ENCODE data around the gene RHBDD3.
"Not testable (repeated sequence)": the region's sequence is repeated elsewhere in the genome, so short reads cannot be mapped to it uniquely, and the experiment has no call there.

Gene RHBDD3

DNA sequence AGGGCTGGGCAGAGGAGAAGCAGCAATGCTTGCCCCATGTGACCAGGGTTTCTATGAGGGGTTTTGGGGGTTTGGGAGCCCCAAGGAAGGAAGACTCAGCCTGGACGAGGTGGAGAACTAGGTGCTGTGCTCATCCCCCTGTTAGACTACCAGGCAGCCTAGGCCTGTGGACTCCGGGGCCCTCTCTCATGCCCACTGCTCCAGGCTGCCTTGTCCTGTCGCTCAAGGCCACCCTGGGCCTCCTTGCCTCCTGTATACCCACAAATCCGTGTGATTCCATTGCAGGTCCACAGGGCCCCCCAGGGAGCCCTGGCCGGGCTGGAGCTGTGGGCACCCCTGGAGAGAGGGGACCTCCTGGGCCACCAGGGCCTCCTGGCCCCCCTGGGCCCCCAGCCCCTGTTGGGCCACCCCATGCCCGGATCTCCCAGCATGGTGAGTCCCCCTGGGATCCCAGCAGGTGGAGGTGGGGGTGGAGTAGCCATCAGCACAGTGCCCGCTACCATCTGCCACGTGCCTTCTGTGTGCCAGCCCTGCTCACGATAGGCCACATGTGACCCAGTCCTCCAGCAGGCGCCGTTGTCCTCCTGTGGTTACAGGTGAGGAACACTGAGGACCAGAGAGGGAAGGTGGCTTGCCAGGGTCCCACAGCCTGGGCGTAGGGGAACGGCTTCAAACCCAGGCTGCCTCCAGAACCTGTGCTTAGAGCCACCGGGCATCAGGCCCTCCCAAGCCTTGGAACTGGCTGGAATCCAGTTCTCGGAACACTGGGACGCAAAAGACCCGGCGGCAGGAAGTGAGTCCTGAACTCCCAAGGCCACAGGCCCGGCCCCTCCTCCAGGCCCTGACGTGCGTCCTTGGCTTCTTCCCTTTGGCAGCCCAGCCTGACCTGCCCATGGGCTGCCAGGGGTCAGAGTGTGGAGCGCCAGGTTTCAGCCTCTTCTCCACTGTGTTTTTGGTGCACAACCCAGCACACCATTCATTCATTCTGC lies 35.5 kb downstream of the RHBDD3 start:
- peak in 12 of 42 donors; percentile 8 to 45 (median 28) for DNase-seq
- intact Hi-C loops (cut with DNase I), result no loop called here

- intact Hi-C loops (cut with DNase I), result no loop called here
- DNase-seq, result no peak
These were observed 36.6 kb downstream of the RHBDD3 start for GRCh38 chr22:29230972-29231875.

- DNase-seq, result no peak
- intact Hi-C loops (cut with DNase I), result no loop called here
These were observed 41.3 kb downstream of the RHBDD3 start for GRCh38 chr22:29226351-29226981.

DNA sequence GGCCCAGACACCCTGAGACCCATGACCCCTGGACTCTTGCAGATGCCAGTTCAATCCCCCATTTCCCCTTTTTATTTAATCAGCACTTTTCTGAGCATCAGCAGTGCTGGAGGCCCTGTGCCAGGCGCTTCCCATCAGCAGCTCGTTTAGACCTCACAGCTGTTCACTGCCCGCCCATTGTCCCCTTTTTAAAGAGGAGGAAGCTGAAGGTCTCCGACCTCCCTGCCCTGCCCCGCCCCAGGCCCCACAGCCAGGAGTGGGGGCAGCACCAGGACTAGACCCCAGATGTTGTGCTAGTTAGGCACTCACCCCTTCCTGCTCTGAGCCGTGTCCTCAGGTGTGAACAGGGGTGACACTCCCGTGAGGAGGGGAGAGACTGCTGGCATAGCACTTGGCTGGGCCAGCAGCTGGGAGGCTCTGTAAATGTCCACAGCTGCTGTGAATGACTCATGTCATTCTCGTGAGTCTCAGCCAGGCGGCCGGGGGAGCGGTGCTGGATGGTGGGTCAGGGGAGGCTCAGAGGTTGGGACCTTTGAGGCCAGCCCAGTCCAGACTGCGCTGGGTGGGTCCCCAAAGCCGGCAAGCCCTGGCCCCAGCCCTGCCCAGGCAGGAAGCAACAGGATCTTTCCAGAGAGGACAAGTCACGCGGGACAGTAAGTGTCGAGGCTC lies 42.2 kb downstream of the RHBDD3 start:
- intact Hi-C loops (cut with DNase I), result no loop called here
- DNase-seq, result peak in 15 of 42 donors; percentile 24 to 58 (median 50)

DNA sequence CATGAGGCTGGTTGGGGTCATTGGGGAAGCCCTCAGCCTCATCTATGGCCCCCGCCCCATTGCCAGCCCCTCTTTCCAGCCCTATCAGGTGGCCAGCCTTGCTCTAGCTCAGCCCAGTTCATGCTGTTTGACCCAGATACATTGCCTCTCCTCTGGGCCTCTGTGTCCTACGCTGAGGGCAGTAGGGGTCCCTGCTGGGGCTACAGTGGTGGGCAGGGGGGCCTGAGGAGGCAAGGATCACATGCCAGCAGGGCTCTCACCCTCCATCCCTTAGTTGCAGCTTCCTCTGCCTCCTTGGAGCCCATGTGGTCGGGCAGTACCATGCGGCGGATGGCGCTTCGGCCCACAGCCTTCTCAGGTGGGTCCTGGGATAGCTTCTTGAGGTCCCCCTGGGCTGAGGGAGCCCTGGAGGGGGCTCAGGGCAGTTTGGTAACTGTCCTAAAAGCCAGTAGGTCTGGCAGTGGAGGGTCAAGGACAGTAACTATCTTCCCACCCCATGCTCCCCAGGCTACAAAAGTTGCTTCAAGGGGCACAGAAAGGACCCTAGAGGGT lies 42.8 kb downstream of the RHBDD3 start:
- DNase-seq, result no peak
- intact Hi-C loops (cut with DNase I), result no loop called here

- peak in 22 of 42 donors; percentile 13 to 59 (median 38) for DNase-seq
- intact Hi-C loops (cut with DNase I), result no loop called here
These were observed 43.5 kb downstream of the RHBDD3 start for GRCh38 chr22:29224121-29224858.

- intact Hi-C loops (cut with DNase I), result no loop called here
These were observed 47.7 kb downstream of the RHBDD3 start for GRCh38 chr22:29219881-29220670.

DNA sequence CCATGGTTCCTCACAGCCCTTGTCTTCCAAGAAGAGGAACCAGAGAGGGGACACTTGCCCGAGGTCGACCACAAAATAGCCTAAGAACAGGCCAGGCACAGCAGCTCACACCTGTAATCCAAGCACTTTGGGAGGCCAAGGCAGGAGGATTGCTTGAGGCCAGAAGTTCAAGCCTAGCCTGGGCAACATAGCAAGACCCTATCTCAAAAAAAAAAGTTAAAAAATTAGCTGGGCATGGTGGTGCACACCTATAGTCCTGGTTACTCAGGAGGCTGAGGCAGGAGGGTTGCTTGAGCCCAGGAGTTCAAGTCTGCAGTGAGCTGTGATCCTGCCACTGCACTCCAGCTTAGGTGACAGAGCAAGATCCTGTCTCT lies 48.4 kb downstream of the RHBDD3 start:
- intact Hi-C loops (cut with DNase I); DNase-seq: not testable (repeated sequence)

More at GRCh38 chr22:29219881-29220670, 47.7 kb downstream of the RHBDD3 start:
- DNase-seq, result no peak

DNA sequence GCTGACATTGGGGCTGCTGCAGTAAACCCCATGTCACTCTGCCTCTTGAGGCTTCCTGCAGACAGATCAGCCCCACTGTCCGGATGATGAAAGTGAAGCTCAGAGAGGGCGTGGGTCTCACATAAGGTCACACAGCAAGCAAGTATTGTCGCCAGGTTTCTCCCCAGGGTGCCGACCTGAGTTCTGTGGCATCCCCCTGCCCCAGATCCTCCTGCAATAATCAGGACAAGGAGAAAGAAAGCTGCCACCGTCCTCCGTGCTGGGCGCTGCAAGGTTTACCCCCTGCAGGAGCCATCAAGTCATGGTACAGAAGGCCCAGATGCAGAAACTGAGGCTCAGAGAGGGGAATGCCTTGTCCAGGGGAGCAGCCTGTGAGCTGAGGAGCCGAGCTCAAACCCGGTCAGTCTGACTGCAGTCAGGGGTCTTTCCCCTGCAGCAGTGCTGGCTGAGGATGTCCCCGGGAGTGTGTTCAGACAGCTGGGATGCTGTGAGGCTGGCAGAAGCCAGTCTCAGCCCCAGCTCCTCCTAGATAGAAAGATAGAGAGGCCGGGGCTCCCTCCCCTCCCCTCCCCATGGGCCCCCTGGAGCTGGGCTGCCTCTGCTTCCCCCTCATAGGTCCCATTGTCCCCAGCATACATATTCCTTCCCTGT lies 48.9 kb downstream of the RHBDD3 start:
- intact Hi-C loops (cut with DNase I), result no loop called here

DNA sequence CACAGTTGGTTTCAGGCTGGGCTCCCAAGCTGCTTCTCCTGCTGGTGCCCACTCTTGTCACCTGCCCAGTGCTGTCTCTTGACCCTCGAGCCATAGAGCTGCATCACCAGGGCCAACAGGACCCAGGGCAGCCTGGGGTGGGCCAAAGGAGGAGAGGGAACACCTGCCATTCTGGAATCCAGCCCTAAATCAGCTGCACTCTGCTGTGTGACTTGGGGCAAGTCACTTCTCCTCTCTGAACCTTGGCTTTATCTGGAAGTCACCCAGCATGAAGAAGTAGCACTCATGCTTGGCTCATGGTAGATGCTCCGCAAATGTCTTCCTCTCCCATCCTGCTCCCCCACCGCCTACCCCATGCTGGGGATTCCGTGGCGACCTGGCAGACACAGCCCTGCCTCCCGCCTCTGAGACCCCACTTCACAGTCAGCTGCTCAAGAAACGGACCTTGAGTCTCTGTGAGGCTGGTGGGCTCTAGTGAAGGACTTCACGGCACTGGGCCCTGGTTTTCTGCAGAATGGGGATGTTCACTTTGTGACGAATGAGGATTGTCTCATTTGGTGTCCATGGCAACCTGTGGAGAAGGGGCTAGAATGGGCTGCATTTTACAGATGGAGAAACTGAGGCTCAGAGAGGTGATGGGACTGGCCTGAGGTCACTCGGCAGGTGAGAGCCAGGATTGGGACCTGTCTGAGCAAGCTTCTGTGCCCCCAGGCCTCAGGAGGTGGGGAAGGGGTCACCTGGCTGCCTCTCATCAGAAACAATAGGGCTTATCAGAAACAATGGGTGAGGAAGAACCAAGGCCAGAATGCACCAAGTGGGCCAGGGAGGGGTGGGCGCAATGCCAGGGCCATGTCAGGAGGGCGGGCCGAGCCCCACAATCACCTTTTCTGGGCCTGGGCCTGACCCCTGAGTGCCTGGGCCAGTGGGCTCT lies 49.7 kb downstream of the RHBDD3 start:
- intact Hi-C loops (cut with DNase I), result no loop called here
- no peak for DNase-seq

More for the DNA sequence above, 48.9 kb downstream of the RHBDD3 start:
- no peak for DNase-seq

GRCh38 chr22:29216873-29217666 lies 50.7 kb downstream of the RHBDD3 start:
- peak in 39 of 42 donors; percentile 21 to 79 (median 56) for DNase-seq
- intact Hi-C loops (cut with DNase I), result no loop called here

- no peak for DNase-seq
- intact Hi-C loops (cut with DNase I), result no loop called here
These were observed 51.5 kb downstream of the RHBDD3 start for GRCh38 chr22:29216011-29216872.

GRCh38 chr22:29215012-29215860 lies 52.5 kb downstream of the RHBDD3 start:
- intact Hi-C loops (cut with DNase I), result no loop called here
- no peak for DNase-seq
